Measurements from ENCODE around the gene EXOC3L4.

EXOC3L4 gene

GRCh38 chr14:103097994-103098957 lies 3.8 kb downstream of the EXOC3L4 start:
- peaks cover 3% of the 10 kb centered on the region for H3K27me3 ChIP-seq (ENCODE audit: insufficient read depth, low read length, poor library complexity)
- no peak overlapping the region for H4K5ac ChIP-seq (ENCODE audit: low read length)
- H3K36me3 ChIP-seq (ENCODE audit: control insufficient read depth, insufficient read depth, low read length) = no peaks in the 10 kb centered on the region
- H4K8ac ChIP-seq (ENCODE audit: low read depth, low read length) = no peak overlapping the region
- H3K18ac ChIP-seq (ENCODE audit: low read length) = no peak overlapping the region
- H3K4me3 ChIP-seq (ENCODE audit: low read length) = no peak overlapping the region
- no peak overlapping the region for H3K4me2 ChIP-seq (ENCODE audit: low read length)
- H3K9ac ChIP-seq (ENCODE audit: low read length) = no peak overlapping the region
- H2BK120ac ChIP-seq (ENCODE audit: low read depth, low read length) = no peak overlapping the region
- H3K4me1 ChIP-seq (ENCODE audit: control insufficient read depth, low read depth, low read length) = peaks cover 2% of the 10 kb centered on the region
- no peak for DNase-seq
- H3K4ac ChIP-seq (ENCODE audit: low read depth, low read length) = no peak overlapping the region
- no peaks in the 10 kb centered on the region for H3K79me1 ChIP-seq (ENCODE audit: low read length)
- H3K27ac ChIP-seq (ENCODE audit: low read depth, low read length) = no peak overlapping the region
- peak overlapping the region; percentile 30 for H3K56ac ChIP-seq (ENCODE audit: low read length)
- no peak overlapping the region for H2BK15ac ChIP-seq (replicated peaks; ENCODE audit: low read depth)
- no peak overlapping the region for H2AK5ac ChIP-seq (ENCODE audit: low read length)
- H2BK5ac ChIP-seq (ENCODE audit: low read length) = no peak overlapping the region
- no CpG with 5 or more reads among the region's 31 CpGs for WGBS (ENCODE audit: extremely low coverage, insufficient coverage, low lambda C conversion rate)
- H3K23ac ChIP-seq (ENCODE audit: low read length) = no peak overlapping the region
- H3K79me2 ChIP-seq (ENCODE audit: control insufficient read depth, insufficient read depth, low read length) = no peaks in the 10 kb centered on the region

GRCh38 chr14:103099081-103099732 lies 4.7 kb downstream of the EXOC3L4 start:
- no peak overlapping the region for H3K4me2 ChIP-seq (ENCODE audit: low read length)
- no peak overlapping the region for H2BK5ac ChIP-seq (ENCODE audit: low read length)
- no peak overlapping the region for H2BK15ac ChIP-seq (replicated peaks; ENCODE audit: low read depth)
- H3K36me3 ChIP-seq (ENCODE audit: control insufficient read depth, insufficient read depth, low read length) = no peaks in the 10 kb centered on the region
- no peak overlapping the region for H2AK5ac ChIP-seq (ENCODE audit: low read length)
- no peak overlapping the region for H3K27ac ChIP-seq (ENCODE audit: low read depth, low read length)
- no peak overlapping the region for H4K5ac ChIP-seq (ENCODE audit: low read length)
- no CpG with 5 or more reads among the region's 12 CpGs for WGBS (ENCODE audit: extremely low coverage, insufficient coverage, low lambda C conversion rate)
- peaks cover 5% of the 10 kb centered on the region for H3K27me3 ChIP-seq (ENCODE audit: insufficient read depth, low read length, poor library complexity)
- H2BK120ac ChIP-seq (ENCODE audit: low read depth, low read length) = no peak overlapping the region
- no peak overlapping the region for H3K4me3 ChIP-seq (ENCODE audit: low read length)
- H3K4ac ChIP-seq (ENCODE audit: low read depth, low read length) = no peak overlapping the region
- H3K56ac ChIP-seq (ENCODE audit: low read length) = peak overlapping the region; percentile 75
- H3K18ac ChIP-seq (ENCODE audit: low read length) = no peak overlapping the region
- no peak overlapping the region for H3K23ac ChIP-seq (ENCODE audit: low read length)
- H3K79me2 ChIP-seq (ENCODE audit: control insufficient read depth, insufficient read depth, low read length) = no peaks in the 10 kb centered on the region
- no peaks in the 10 kb centered on the region for H3K79me1 ChIP-seq (ENCODE audit: low read length)
- DNase-seq = no peak
- peaks cover 2% of the 10 kb centered on the region for H3K4me1 ChIP-seq (ENCODE audit: control insufficient read depth, low read depth, low read length)
- no peak overlapping the region for H3K9ac ChIP-seq (ENCODE audit: low read length)
- H4K8ac ChIP-seq (ENCODE audit: low read depth, low read length) = no peak overlapping the region

GRCh38 chr14:103099733-103100280 lies 5.3 kb downstream of the EXOC3L4 start:
- Histone ChIP-seq H4K8ac (ENCODE audit: low read depth, low read length) (no peak overlapping the region), H3K79me2 (ENCODE audit: control insufficient read depth, insufficient read depth, low read length) (no peaks in the 10 kb centered on the region), H2BK120ac (ENCODE audit: low read depth, low read length) (no peak overlapping the region), H3K4me3 (ENCODE audit: low read length) (no peak overlapping the region), H2BK5ac (ENCODE audit: low read length) (no peak overlapping the region), H3K18ac (ENCODE audit: low read length) (no peak overlapping the region), H3K27ac (ENCODE audit: low read depth, low read length) (no peak overlapping the region), H3K23ac (ENCODE audit: low read length) (no peak overlapping the region), H4K5ac (ENCODE audit: low read length) (no peak overlapping the region), H3K4me1 (ENCODE audit: control insufficient read depth, low read depth, low read length) (peaks cover 2% of the 10 kb centered on the region), H3K4ac (ENCODE audit: low read depth, low read length) (no peak overlapping the region), H3K9ac (ENCODE audit: low read length) (no peak overlapping the region), H2BK15ac (replicated peaks; ENCODE audit: low read depth) (no peak overlapping the region), H3K79me1 (ENCODE audit: low read length) (no peaks in the 10 kb centered on the region), H3K56ac (ENCODE audit: low read length) (no peak overlapping the region), H3K36me3 (ENCODE audit: control insufficient read depth, insufficient read depth, low read length) (no peaks in the 10 kb centered on the region), H3K4me2 (ENCODE audit: low read length) (no peak overlapping the region), H2AK5ac (ENCODE audit: low read length) (no peak overlapping the region), H3K27me3 (ENCODE audit: insufficient read depth, low read length, poor library complexity) (peaks cover 8% of the 10 kb centered on the region)
- no CpG with 5 or more reads among the region's 8 CpGs for WGBS (ENCODE audit: extremely low coverage, insufficient coverage, low lambda C conversion rate)
- DNase-seq = no peak

- H3K4ac ChIP-seq (ENCODE audit: low read depth, low read length) = no peak overlapping the region
- no peak overlapping the region for H3K18ac ChIP-seq (ENCODE audit: low read length)
- H3K79me1 ChIP-seq (ENCODE audit: low read length) = no peaks in the 10 kb centered on the region
- no CpG with 5 or more reads among the region's 25 CpGs for WGBS (ENCODE audit: extremely low coverage, insufficient coverage, low lambda C conversion rate)
- H2BK120ac ChIP-seq (ENCODE audit: low read depth, low read length) = no peak overlapping the region
- H3K36me3 ChIP-seq (ENCODE audit: control insufficient read depth, insufficient read depth, low read length) = no peaks in the 10 kb centered on the region
- no peak overlapping the region for H3K27ac ChIP-seq (ENCODE audit: low read depth, low read length)
- peaks cover 2% of the 10 kb centered on the region for H3K4me1 ChIP-seq (ENCODE audit: control insufficient read depth, low read depth, low read length)
- H3K56ac ChIP-seq (ENCODE audit: low read length) = no peak overlapping the region
- H3K23ac ChIP-seq (ENCODE audit: low read length) = no peak overlapping the region
- H3K27me3 ChIP-seq (ENCODE audit: insufficient read depth, low read length, poor library complexity) = peaks cover 8% of the 10 kb centered on the region
- H3K79me2 ChIP-seq (ENCODE audit: control insufficient read depth, insufficient read depth, low read length) = no peaks in the 10 kb centered on the region
- no peak overlapping the region for H3K4me3 ChIP-seq (ENCODE audit: low read length)
- no peak overlapping the region for H4K8ac ChIP-seq (ENCODE audit: low read depth, low read length)
- no peak overlapping the region for H3K9ac ChIP-seq (ENCODE audit: low read length)
- H2BK15ac ChIP-seq (replicated peaks; ENCODE audit: low read depth) = no peak overlapping the region
- H3K4me2 ChIP-seq (ENCODE audit: low read length) = no peak overlapping the region
- no peak overlapping the region for H2BK5ac ChIP-seq (ENCODE audit: low read length)
- no peak for DNase-seq
- no peak overlapping the region for H4K5ac ChIP-seq (ENCODE audit: low read length)
- no peak overlapping the region for H2AK5ac ChIP-seq (ENCODE audit: low read length)
Observed at GRCh38 chr14:103100281-103101121, 6.0 kb downstream of the EXOC3L4 start.

GRCh38 chr14:103101257-103101962 lies 6.9 kb downstream of the EXOC3L4 start:
- no peak overlapping the region for H2BK15ac ChIP-seq (replicated peaks; ENCODE audit: low read depth)

More at GRCh38 chr14:103101257-103101962, 6.9 kb downstream of the EXOC3L4 start:
- Histone ChIP-seq H3K4ac (ENCODE audit: low read depth, low read length) (no peak overlapping the region), H3K4me1 (ENCODE audit: control insufficient read depth, low read depth, low read length) (peaks cover 2% of the 10 kb centered on the region), H3K27me3 (ENCODE audit: insufficient read depth, low read length, poor library complexity) (peaks cover 8% of the 10 kb centered on the region), H4K5ac (ENCODE audit: low read length) (no peak overlapping the region), H2AK5ac (ENCODE audit: low read length) (no peak overlapping the region), H3K27ac (ENCODE audit: low read depth, low read length) (no peak overlapping the region), H3K56ac (ENCODE audit: low read length) (no peak overlapping the region), H3K9ac (ENCODE audit: low read length) (no peak overlapping the region), H3K79me1 (ENCODE audit: low read length) (no peaks in the 10 kb centered on the region), H2BK120ac (ENCODE audit: low read depth, low read length) (no peak overlapping the region), H3K18ac (ENCODE audit: low read length) (no peak overlapping the region), H3K4me3 (ENCODE audit: low read length) (no peak overlapping the region), H3K36me3 (ENCODE audit: control insufficient read depth, insufficient read depth, low read length) (no peaks in the 10 kb centered on the region), H4K8ac (ENCODE audit: low read depth, low read length) (no peak overlapping the region), H3K23ac (ENCODE audit: low read length) (no peak overlapping the region), H3K79me2 (ENCODE audit: control insufficient read depth, insufficient read depth, low read length) (no peaks in the 10 kb centered on the region), H2BK5ac (ENCODE audit: low read length) (no peak overlapping the region), H3K4me2 (ENCODE audit: low read length) (no peak overlapping the region)
- no peak for DNase-seq
- no CpG with 5 or more reads among the region's 11 CpGs for WGBS (ENCODE audit: extremely low coverage, insufficient coverage, low lambda C conversion rate)
